ENCODE results near the gene ERMARD. TPM values are rescaled to one million over a fixed set of nuclear protein-coding genes. Genes with fewer than 3 reads are reported as not detected.

Gene ERMARD
- total RNA-seq, 4 donors from 2014 or later = 18.7 to 32.0 (median 27.6) TPM

- no peak for TF ChIP-seq CTCF (IDR thresholded peaks at IDR 0.05; ENCODE audit: low read depth)
Observed at GRCh38 chr6:169800116-169800667, 48.8 kb downstream of the ERMARD start.

- TF ChIP-seq CTCF (IDR thresholded peaks at IDR 0.05; ENCODE audit: low read depth) = no peak
Observed at GRCh38 chr6:169800668-169801395, 49.4 kb downstream of the ERMARD start.

- no peak for TF ChIP-seq CTCF (IDR thresholded peaks at IDR 0.05; ENCODE audit: low read depth)
Observed at GRCh38 chr6:169801396-169802160, 50.2 kb downstream of the ERMARD start.

GRCh38 chr6:169802790-169803189, 51.4 kb downstream of the ERMARD start:
- TF ChIP-seq CTCF (IDR thresholded peaks at IDR 0.05; ENCODE audit: low read depth) = no peak

- TF ChIP-seq CTCF (IDR thresholded peaks at IDR 0.05; ENCODE audit: low read depth) = no peak
Observed at GRCh38 chr6:169803271-169803811, 51.9 kb downstream of the ERMARD start.

GRCh38 chr6:169803816-169804340, 52.5 kb downstream of the ERMARD start:
- TF ChIP-seq CTCF (IDR thresholded peaks at IDR 0.05; ENCODE audit: low read depth) = no peak

GRCh38 chr6:169804427-169804826, 53.0 kb downstream of the ERMARD start:
- TF ChIP-seq CTCF (IDR thresholded peaks at IDR 0.05; ENCODE audit: low read depth) = no peak
